Endothelial cell of umbilical vein (primary cell): ENCODE results near the gene TAF6. TPM values are rescaled to one million over a fixed set of nuclear protein-coding genes. Genes with fewer than 3 reads are reported as not detected.

ENCODE experiments used
- BruUV-seq: library from RNA; stranded (reverse); fragments of 400-500 nt; replicated peaks from 2 replicates; lab custom pipeline; 2021; lab: Mats Ljungman, UMichigan
- CTCF ChIA-PET: fragments of 300-600, 350-600 bp; sonication (Branson Sonifier 250); formaldehyde crosslinking; loops from one replicate; lab custom pipeline; 2021; ENCODE audit warnings: antibody characterized with exemption, inconsistent platforms; lab: Charles Lee
- POLR2A ChIA-PET: fragments of 300-600, 350-600 bp; sonication (Branson Sonifier 250); formaldehyde crosslinking; loops from one replicate; lab custom pipeline; 2021; ENCODE audit warnings: antibody characterized with exemption, inconsistent platforms; lab: Charles Lee
- DNase-seq: peaks from one replicate; pipeline ENCODE4 v3.0.0-alpha.2; 2011; ENCODE audit warnings: low read depth, low spot score
- FAIRE-seq: peaks from 2 replicates; lab custom pipeline; 2011; peaks lifted over from hg19 to GRCh38; lab: Jason Lieb, UNC
- H2AFZ ChIP-seq: 2 replicates; pipeline ENCODE4 v1.6.0; 2012; ENCODE audit warnings: low read depth, low read length, control low read depth, inconsistent platforms
- H3K27ac ChIP-seq: 2 replicates; pipeline ENCODE4 v1.5.1; 2011; ENCODE audit warnings: low read depth, mild to moderate bottlenecking, control low read depth, low read length, moderate library complexity; ENCODE audit not compliant: insufficient read depth
- H3K27me3 ChIP-seq, 2 experiments: 2 replicates each; pipeline versions ENCODE4 v1.6.0 to v1.6.1; 2011; ENCODE audit warnings: low read length in 2 of 2, mixed read lengths in 1 of 2; ENCODE audit not compliant: control insufficient read depth in 2 of 2, insufficient read depth in 2 of 2
- H3K36me3 ChIP-seq, 2 experiments: 2 replicates in 1 of 2; 3 replicates in 1 of 2; pipeline ENCODE4 v1.5.1; 2011; ENCODE audit warnings: low read length in 2 of 2, mild to moderate bottlenecking in 1 of 2, moderate library complexity in 1 of 2; ENCODE audit not compliant: control insufficient read depth in 2 of 2, insufficient read depth in 2 of 2; ENCODE audit errors: extremely low read depth in 1 of 2
- H3K4me1 ChIP-seq: 3 replicates; pipeline ENCODE4 v1.5.1; 2011; ENCODE audit warnings: mild to moderate bottlenecking, low read length; ENCODE audit not compliant: control insufficient read depth, insufficient read depth; ENCODE audit errors: extremely low read depth
- H3K4me2 ChIP-seq: 2 replicates; pipeline ENCODE4 v1.6.1; 2011; ENCODE audit warnings: low read length, control low read depth, mixed read lengths; ENCODE audit not compliant: insufficient read depth
- H3K4me3 ChIP-seq, 3 experiments: fragments of 200-600 bp in 1 of 3; sonication (generic), shearing (Covaris generic) in 1 of 3; replicated peaks in 1 of 3; 2 replicates each; pipeline ENCODE4 v1.5.1; 2011 to 2016; ENCODE audit warnings: control low read depth in 3 of 3, low read length in 3 of 3, mild to moderate bottlenecking in 2 of 3, inconsistent platforms in 1 of 3, low read depth in 1 of 3, moderate library complexity in 1 of 3; ENCODE audit not compliant: insufficient read depth in 1 of 3
- H3K79me2 ChIP-seq: 2 replicates; pipeline ENCODE4 v1.6.0; 2012; ENCODE audit warnings: low read length, inconsistent platforms; ENCODE audit not compliant: control insufficient read depth, insufficient read depth
- H3K9ac ChIP-seq: replicated peaks from 2 replicates; pipeline ENCODE3; 2011; ENCODE audit warnings: low read length, control low read depth; ENCODE audit not compliant: insufficient read depth; ENCODE audit errors: extremely low read depth
- H3K9me1 ChIP-seq: replicated peaks from 3 replicates; pipeline ENCODE4 v1.6.0; 2011; ENCODE audit warnings: mild to moderate bottlenecking, low read length; ENCODE audit not compliant: control insufficient read depth, insufficient read depth; ENCODE audit errors: extremely low read depth
- H3K9me3 ChIP-seq: replicated peaks from 2 replicates; pipeline ENCODE4 v1.5.1; 2012; ENCODE audit warnings: low read length, inconsistent platforms; ENCODE audit not compliant: control insufficient read depth, insufficient read depth
- H4K20me1 ChIP-seq: replicated peaks from 2 replicates; pipeline ENCODE3; 2011; ENCODE audit warnings: mild to moderate bottlenecking, low read length; ENCODE audit not compliant: control insufficient read depth, insufficient read depth; ENCODE audit errors: extremely low read depth
- FOS ChIP-seq: IDR thresholded peaks from 2 replicates; pipeline ENCODE4 v1.6.1; 2011; ENCODE audit warnings: mild to moderate bottlenecking, low read length, moderate library complexity, borderline replicate concordance; ENCODE audit not compliant: insufficient read depth
- JUN ChIP-seq: IDR thresholded peaks from 2 replicates; pipeline ENCODE4 v1.6.1; 2011; ENCODE audit warnings: borderline replicate concordance, low read depth; ENCODE audit not compliant: insufficient read length, insufficient read depth
- dilution Hi-C: fragments of 300-500 bp; cut with MboI; formaldehyde crosslinking; loops from one replicate; pipeline ENCODE4 v1.15.0; 2019; ENCODE audit warnings: low sequenced_read_pairs; ENCODE audit not compliant: extremely low pct_ligation_motif_present
- intact Hi-C: fragments of 100-400 bp; cut with micrococcal nuclease; formaldehyde crosslinking; loops from one replicate; pipeline ENCODE4 v1.10.0; 2022
- polyA plus RNA-seq, 4 experiments: library from polyadenylated mRNA; depleted of rRNA in 3 of 4; stranded (reverse) in 3 of 4; unstranded in 1 of 4; fragments of >200 nt; gene quantifications; 2 replicates each; pipeline versions ENCODE4 v1.2.1 to v1.2.3, GENCODE V29; 2011 to 2012; ENCODE audit warnings: missing spikeins in 1 of 4
- total RNA-seq: library from RNA; stranded (reverse); gene quantifications from 2 replicates; pipeline ENCODE4 v1.2.3, GENCODE V29; 2021
- TF ChIP-seq, protein P1 (sequence below): IDR thresholded peaks from 2 replicates; pipeline ENCODE4 v1.6.1; 2011; ENCODE audit not compliant: insufficient read depth, insufficient read length
- TF ChIP-seq, protein P2 (sequence below), 2 donors: IDR thresholded peaks; 1 replicate in 1 of 2; 2 replicates in 1 of 2; pipeline ENCODE4 v1.5.1; 2011; ENCODE audit warnings: low read length in 2 of 2, mild to moderate bottlenecking in 2 of 2, moderate library complexity in 2 of 2, control low read depth in 1 of 2, inconsistent platforms in 1 of 2, low read depth in 1 of 2; ENCODE audit not compliant: insufficient read depth in 1 of 2; ENCODE audit errors: extremely low read depth in 1 of 2

TAF6 gene
- total and polyA plus RNA-seq, 2 donors (not counting 3 experiments of a cell fraction or from before 2014, with no cell fraction given), result 32.7 to 64.6 TPM

DNA sequence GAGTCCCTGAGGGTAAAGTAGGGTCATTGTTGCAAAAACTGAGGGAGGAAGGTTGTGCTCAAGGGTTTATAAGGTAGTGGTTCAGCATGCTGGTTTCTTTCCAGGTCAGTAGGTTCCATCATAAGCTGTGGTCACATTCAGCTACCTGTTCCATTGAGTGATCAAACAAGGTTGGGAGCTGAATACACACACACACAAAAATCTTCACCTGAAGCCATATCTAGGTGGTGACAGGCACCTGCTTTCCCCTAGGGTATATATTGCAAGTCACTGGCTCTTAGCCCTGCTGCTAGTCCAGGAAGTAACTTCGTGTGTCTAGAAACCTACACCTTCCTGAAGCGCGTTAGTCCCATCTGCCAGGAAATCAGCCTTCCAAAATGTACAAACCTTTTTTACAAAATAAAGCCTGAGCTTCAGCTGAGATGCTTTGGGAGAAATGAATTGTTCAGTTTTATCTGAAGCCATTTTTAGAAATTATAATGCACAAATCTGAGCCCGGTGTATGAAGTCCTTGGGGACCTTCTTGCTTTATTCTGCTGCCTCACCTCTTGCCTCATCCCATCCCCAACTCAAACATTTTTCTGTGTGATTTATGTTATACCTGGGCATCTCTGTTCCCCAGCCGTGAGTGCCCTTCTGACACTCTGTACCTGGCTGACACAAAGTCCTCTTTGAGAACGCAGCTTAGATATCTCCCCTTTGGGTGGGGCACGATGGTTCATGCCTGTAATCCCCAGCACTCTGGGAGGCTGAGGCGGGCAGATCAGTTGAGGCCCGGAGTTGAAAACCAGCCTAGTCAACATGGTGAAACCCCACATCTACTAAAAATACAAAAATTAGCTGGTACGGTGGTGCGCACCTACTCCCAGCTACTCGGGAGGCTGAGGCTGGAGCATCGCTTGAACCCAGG is 18.9 kb upstream of the TAF6 start:
- intact Hi-C loops, result no loop called here
- Histone ChIP-seq H3K4me2 (no peak overlapping the region), H3K79me2 (no peaks in the 10 kb centered on the region), H3K27ac (no peak overlapping the region), H3K4me1 (no peaks in the 10 kb centered on the region), H3K9me1 (no peaks in the 10 kb centered on the region), H3K36me3 (no peaks in the 10 kb centered on the region), H3K9ac (no peak overlapping the region), H3K9me3 (no peaks in the 10 kb centered on the region), H4K20me1 (no peaks in the 10 kb centered on the region), H3K4me3 (no peak overlapping the region), H3K27me3 (peaks cover 0 to 3% of the 10 kb centered on the region in 2 experiments), H2AFZ (no peak overlapping the region)
- dilution Hi-C loops, result no loop called here
- no peak for DNase-seq
- BruUV-seq, result no TSS peak
- ChIA-PET CTCF (interaction anchor here (0.6 to 2.2 kb wide), 4 partner anchors 10 to 270 kb away, joined by 3 to 8 read pairs (median 3); partner anchors contain the start of gene LAMTOR4), POLR2A (no interaction called here)
- no peak for FAIRE-seq
- TF ChIP-seq JUN, result no peak
- TF ChIP-seq, protein P1, sequence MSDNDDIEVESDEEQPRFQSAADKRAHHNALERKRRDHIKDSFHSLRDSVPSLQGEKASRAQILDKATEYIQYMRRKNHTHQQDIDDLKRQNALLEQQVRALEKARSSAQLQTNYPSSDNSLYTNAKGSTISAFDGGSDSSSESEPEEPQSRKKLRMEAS, result no peak
- no peak for TF ChIP-seq FOS

DNA sequence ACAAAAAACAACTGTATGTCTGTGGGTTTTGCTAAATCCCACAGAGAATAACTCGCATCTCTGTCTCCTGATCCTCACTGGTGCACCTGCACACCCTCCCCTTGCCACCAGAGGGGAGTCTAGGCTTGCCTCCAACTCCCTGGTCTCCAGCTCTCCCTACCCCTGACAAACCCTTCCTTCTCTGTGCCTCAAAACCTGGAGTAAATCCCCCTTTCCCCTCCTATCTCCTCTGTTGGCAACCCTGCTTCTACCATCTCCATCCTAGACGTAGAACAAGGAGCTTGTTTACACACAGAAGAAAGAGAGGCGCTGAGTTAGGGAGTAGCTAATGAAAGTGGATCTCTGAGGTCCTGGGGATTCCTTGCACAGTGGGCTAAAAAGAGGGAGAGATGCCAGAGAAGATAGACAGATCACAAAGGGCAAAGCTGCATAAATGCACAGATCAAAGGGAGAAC is 13.6 kb upstream of the TAF6 start:
- ChIA-PET POLR2A (no interaction called here), CTCF (interaction anchor here (0.6 to 5.9 kb wide), 28 partner anchors 8 to 275 kb away, joined by 3 to 79 read pairs (median 4); partner anchors contain the start of genes AP4M1, GAL3ST4, LAMTOR4 and MCM7)
- no peaks in the 10 kb centered on the region for H3K36me3 ChIP-seq
- H4K20me1 ChIP-seq, result no peaks in the 10 kb centered on the region
- H3K4me1 ChIP-seq, result peaks cover 5% of the 10 kb centered on the region
- no peaks in the 10 kb centered on the region for H3K27me3 ChIP-seq
- H3K9ac ChIP-seq, result no peak overlapping the region
- H3K27ac ChIP-seq, result no peak overlapping the region
- DNase-seq, result peak; percentile 55
- dilution Hi-C loops (no loop called here), intact Hi-C loops (no loop called here)
- no peak overlapping the region for H2AFZ ChIP-seq
- H3K4me2 ChIP-seq, result no peak overlapping the region
- H3K9me3 ChIP-seq, result no peaks in the 10 kb centered on the region
- H3K9me1 ChIP-seq, result no peaks in the 10 kb centered on the region
- FAIRE-seq, result peak; percentile 83
- H3K4me3 ChIP-seq, result no peak overlapping the region
- TF ChIP-seq FOS, result no peak
- TF ChIP-seq, protein P2, sequence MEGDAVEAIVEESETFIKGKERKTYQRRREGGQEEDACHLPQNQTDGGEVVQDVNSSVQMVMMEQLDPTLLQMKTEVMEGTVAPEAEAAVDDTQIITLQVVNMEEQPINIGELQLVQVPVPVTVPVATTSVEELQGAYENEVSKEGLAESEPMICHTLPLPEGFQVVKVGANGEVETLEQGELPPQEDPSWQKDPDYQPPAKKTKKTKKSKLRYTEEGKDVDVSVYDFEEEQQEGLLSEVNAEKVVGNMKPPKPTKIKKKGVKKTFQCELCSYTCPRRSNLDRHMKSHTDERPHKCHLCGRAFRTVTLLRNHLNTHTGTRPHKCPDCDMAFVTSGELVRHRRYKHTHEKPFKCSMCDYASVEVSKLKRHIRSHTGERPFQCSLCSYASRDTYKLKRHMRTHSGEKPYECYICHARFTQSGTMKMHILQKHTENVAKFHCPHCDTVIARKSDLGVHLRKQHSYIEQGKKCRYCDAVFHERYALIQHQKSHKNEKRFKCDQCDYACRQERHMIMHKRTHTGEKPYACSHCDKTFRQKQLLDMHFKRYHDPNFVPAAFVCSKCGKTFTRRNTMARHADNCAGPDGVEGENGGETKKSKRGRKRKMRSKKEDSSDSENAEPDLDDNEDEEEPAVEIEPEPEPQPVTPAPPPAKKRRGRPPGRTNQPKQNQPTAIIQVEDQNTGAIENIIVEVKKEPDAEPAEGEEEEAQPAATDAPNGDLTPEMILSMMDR (IDR thresholded peaks at IDR 0.05; ENCODE audit: extremely low read depth in 1 of 2, insufficient read depth in 1 of 2, low read depth in 1 of 2, low read length in 2 of 2), result peak; percentile 79 to 92
- BruUV-seq, result no TSS peak
- no peaks in the 10 kb centered on the region for H3K79me2 ChIP-seq
